Peyer's patch (tissue), 4 donors: ENCODE measurements around the gene EIF4E2.

Experiments
- POLR2A ChIP-seq, 2 donors: fragments of 450-650 bp; IDR thresholded peaks; one replicate each; pipeline ENCODE4 v1.5.1; 2017; ENCODE audit warnings: antibody characterized with exemption in 2 of 2, mild to moderate bottlenecking in 2 of 2, moderate library complexity in 2 of 2
- TF ChIP-seq, protein P1 (sequence below), 6 experiments: fragments of 450-650 bp in 4 of 6; fragments of 200-600 bp in 2 of 6; sonication (generic) in 1 of 6; IDR thresholded peaks; one replicate each; pipeline ENCODE4 v1.5.1; 2017 to 2019; ENCODE audit warnings: antibody characterized with exemption in 6 of 6, mild to moderate bottlenecking in 3 of 6, moderate library complexity in 1 of 6

- TF ChIP-seq, protein P1, sequence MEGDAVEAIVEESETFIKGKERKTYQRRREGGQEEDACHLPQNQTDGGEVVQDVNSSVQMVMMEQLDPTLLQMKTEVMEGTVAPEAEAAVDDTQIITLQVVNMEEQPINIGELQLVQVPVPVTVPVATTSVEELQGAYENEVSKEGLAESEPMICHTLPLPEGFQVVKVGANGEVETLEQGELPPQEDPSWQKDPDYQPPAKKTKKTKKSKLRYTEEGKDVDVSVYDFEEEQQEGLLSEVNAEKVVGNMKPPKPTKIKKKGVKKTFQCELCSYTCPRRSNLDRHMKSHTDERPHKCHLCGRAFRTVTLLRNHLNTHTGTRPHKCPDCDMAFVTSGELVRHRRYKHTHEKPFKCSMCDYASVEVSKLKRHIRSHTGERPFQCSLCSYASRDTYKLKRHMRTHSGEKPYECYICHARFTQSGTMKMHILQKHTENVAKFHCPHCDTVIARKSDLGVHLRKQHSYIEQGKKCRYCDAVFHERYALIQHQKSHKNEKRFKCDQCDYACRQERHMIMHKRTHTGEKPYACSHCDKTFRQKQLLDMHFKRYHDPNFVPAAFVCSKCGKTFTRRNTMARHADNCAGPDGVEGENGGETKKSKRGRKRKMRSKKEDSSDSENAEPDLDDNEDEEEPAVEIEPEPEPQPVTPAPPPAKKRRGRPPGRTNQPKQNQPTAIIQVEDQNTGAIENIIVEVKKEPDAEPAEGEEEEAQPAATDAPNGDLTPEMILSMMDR (IDR thresholded peaks at IDR 0.05): no peak
- TF ChIP-seq POLR2A (IDR thresholded peaks at IDR 0.05): no peak
Observed at GRCh38 chr2:232547991-232548390, 2.5 kb upstream of the EIF4E2 start.
